GM18505 (cell line): ENCODE data around the gene OPA1.

Experiments
- ATAC-seq: cut with Tn5 transposase; IDR thresholded peaks from one replicate; pipeline ENCODE4 v1.9.1; 2021; ENCODE audit not compliant: unreplicated experiment
- POLR2A ChIP-seq: IDR thresholded peaks from 4 replicates; pipeline ENCODE4 v1.6.1; 2011; ENCODE audit warnings: borderline replicate concordance; ENCODE audit not compliant: insufficient read depth, insufficient read length; ENCODE audit errors: extremely low read depth

OPA1 gene

DNA sequence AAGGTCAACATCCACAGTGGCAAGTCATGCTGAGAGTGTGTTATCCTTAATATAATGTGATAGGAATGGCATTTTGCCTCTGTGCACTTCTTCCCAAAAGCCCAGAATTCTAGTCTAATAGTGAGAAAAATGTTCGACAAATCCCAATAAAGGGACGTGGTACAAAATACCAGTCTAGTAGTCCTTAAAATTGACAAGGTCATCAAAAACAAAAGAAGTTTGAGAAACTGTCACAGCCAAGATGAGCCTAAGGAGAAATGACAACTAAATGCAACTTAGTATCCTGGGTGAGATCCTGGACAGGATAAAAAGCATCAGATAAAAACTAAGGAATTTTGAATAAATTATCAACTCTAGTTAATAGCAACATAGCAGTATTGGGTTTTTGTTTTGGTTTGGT is 23.9 kb upstream of the OPA1 start:
- no peak for ATAC-seq
- TF ChIP-seq POLR2A = no peak

DNA sequence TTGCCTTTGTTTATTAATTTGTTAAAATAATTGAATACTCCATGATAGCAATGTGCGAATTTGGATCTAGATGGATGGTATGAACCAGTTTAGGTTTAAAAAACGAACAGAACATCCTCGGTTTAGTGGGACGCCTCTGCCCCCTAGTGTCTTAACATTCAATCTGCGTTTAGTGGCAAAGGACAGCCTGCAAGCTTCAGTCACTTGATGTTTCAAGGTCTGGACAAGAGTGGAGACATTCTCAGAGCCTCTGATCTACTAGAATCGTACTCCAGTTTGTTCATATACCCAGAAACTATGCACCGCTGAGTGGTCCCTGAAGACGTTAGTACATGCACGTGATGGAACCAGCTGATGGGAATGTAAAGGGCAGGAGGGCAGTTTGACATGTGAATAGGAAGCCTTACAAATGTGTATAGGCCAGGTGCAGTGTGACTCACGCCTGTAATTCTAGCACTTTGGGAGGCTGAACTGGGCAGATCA is 20.5 kb upstream of the OPA1 start:
- peak; percentile 73 for ATAC-seq
- no peak for TF ChIP-seq POLR2A

DNA sequence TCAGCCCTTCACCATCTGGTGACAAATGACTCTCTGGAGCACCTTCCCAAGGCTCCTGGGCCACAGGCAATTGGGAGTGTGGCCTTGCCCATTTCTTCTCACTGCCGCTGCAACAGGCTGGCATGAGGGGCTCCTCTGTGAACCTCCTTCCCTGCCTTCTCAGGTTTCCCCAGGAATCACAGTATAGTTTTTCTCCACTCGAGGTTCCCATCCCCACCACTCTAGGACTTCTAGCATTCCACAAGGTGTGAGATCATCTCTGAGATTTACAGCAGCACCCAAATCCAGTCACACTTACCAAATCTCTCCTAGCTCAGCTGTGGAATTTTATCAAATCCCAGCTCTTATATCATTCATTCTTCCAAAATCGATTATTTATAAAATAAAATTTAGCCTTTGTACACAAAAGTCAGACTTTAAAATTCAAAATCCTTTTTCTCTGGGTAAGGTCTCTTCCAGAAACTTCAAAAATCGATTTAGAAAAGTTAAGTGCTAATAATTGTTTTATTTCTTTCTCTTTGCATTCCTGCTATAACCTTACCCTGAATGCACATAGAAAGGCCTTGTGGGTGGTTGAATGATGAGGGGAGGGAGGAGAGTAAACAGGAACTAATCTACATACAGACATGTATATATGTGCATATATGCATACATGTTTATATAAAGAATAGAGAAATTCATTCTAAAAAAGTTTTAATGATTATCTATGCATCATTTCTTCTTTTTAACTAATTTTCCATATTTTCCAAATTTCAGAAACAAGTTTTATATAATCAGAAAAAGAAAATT is 19.4 kb upstream of the OPA1 start:
- TF ChIP-seq POLR2A = no peak
- ATAC-seq = no peak

DNA sequence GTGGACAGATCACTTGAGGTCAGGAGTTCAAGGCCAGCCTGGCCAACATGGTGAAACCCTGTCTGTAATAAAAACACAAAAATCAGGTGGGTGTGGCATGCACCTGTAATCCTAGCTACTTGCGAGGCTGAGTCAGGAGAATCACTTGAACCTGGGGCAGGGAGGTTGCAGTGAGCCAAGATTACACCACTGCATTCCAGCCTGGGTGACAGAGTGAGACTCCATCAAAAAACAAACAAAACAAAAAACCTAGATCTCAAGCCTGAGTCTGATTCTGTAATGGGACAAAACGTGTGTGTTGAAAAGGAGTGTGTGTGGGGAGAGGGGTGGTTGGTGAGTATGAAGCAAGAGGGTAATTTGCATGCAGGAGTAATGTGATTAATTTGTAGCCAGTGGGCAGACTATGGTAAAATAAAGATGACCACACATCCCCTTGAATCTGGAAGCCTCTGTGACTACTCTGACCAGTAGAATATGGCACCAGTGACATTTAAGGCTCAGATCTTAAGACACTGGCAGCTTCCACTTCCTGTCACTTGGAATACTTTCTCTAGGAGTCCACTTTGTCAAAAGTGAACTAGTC is 18.4 kb upstream of the OPA1 start:
- TF ChIP-seq POLR2A = no peak
- no peak for ATAC-seq

DNA sequence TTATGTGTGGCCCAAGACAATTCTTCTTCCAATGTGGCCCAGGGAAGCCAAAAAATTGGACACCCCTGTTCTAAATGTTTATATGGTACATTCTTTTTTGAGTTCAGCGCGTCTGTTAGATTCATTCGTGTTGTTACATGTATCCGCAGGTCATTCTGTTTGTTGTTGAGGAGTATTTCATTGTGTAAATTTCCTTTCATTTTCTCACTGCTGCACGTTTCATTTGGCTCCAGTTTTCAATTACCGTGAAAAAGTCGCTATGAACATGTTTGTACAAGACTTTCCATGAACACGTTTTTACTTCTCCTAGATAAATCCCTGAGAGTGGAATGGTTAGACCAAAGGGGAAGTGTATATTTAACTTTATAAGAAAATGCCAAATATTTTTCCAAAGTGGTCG is 7.5 kb upstream of the OPA1 start:
- ATAC-seq = no peak
- TF ChIP-seq POLR2A = no peak

DNA sequence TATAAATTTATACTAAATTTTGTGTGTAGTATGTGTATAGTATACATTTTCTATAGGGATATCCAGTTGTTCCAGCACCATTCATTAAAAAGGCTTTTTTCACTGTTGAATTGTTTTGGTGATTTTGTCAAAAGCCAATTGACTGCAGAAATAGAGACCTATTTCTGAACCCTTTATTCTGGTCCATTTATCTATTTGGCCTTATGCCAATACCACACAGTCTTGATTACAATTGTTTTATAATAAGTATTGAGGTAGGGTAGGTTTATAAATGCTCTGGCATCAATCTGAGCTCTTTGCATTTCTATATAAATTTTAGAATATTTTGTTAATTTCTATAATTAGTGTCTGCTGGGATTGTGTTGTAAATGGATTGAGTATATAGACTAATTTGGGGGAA is 6.5 kb upstream of the OPA1 start:
- no peak for ATAC-seq
- no peak for TF ChIP-seq POLR2A

DNA sequence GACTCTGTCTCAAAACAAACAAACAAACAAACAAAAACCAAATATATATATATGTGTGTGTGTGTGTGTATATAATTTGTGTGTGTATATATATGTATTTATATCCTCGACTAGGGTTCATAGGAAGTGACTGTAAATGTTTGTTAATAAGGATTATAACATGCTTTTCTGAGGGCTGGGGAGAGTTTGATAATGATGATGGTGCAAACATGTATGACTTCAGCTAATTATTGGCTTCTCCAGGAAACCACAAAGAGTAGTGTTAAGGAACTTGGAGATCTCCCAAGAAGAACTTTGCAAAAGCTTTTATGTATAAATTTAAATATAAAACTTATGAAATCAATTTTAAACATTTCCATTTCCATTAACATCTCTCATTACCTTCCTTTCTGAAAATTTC is 3.9 kb upstream of the OPA1 start:
- TF ChIP-seq POLR2A = no peak
- ATAC-seq = no peak

DNA sequence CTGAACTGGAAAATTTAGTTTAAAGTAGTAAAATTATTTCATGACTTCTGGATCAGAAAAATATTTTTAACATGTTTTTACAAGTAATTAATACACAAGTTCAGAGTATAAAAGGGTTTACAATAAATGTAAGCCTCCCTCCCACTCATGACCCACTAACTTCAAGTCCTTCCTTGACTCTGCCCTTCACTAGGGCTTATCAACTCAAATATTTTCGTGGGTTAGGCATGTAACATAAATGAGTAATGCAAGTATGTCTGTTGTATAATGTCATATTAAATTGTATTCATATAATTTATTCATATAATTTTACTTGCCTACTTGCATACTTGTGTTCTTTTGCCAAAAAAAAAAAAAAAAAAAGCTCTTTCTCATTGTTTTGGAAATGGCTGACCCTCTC is 3.4 kb upstream of the OPA1 start:
- TF ChIP-seq POLR2A = no peak
- no peak for ATAC-seq

DNA sequence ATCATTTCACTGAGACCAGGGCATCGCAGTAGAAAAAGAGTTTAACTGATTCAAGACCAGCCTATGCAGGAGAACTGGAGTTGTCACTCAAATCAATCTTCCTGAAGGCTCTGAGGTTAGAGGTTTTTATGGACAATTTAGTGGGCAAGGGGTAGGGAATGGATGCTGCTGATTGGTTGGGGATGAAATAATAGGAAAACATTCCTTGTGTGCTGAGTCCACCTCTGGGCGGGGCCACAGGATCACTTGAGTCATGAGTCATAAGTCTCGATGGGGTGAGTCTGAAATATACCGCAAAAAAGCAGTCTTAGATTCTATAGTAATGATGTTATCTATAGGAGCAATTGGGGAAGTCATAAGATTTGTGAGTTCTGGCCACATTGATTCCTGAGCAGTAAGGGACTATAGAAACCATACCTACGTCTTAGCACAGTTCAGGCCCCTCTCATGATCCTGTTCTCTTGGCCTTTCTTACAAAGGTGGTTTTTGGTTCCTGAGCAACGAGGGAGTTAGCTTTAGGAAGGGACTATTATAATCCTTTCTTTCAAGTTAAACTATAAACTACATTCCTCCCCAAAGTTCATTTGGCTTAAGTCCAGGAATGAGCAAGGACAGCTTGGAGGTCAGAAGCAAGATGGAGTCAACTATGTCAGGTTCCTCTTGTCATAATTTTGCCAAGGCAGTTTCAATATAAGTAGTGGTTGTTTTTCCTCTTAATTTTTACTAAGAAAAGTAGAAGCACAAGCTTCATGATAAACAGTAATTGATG is 2.7 kb upstream of the OPA1 start:
- ATAC-seq = no peak
- TF ChIP-seq POLR2A = no peak

DNA sequence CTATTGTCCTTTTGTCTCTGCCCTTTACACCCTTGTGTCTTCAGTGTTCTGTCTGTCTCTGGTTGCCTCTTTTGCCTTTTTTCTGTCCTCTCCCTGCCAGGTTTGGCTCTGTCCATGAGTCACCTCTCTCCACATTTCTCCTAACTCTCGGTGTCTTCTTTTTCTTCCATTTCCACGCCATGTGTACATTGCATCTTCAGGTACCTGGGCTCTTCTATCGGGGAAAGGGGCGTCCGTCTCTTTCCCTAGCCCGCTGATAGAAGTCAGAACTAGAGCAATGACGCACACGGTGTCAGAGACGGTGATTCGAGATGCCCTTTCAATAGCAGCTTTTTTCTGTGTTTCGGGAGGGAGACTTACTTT is 641 bp downstream of the OPA1 start:
- TF ChIP-seq POLR2A = no peak
- ATAC-seq = peak; percentile 9

DNA sequence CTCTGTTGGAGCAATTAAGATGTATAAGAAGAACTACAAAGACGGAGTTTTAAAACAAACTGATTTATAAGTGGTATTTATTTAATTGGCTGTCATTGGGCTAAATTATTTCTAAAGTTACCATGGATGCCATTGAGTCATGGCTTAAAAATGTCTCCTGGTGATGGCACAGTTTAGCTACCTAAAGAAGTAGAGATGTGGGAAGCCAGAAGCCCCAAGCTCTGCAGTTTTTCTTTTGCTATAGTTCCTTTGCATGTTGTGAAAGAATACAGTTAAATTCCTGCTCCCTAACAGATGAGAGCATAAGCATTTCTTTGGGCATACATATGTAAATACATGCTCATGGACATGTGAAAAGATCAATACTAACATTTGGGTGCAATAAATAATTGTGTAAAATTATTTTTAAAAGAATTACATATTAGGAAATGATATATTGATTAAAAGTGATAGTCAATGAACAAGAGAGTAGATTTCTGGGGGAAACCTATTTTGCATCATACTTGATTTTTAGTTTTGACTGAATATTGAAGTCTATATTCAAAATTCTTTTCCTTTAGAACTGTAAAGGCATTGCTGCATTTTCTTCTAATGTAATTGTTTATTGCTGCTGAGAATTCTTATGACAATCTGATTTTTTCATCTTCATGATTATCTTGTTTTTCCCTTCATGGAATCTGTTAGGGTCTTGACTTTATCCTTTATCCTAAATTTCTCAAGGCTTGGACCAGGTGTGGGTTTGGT is 2.1 kb downstream of the OPA1 start:
- ATAC-seq = no peak
- TF ChIP-seq POLR2A = no peak

DNA sequence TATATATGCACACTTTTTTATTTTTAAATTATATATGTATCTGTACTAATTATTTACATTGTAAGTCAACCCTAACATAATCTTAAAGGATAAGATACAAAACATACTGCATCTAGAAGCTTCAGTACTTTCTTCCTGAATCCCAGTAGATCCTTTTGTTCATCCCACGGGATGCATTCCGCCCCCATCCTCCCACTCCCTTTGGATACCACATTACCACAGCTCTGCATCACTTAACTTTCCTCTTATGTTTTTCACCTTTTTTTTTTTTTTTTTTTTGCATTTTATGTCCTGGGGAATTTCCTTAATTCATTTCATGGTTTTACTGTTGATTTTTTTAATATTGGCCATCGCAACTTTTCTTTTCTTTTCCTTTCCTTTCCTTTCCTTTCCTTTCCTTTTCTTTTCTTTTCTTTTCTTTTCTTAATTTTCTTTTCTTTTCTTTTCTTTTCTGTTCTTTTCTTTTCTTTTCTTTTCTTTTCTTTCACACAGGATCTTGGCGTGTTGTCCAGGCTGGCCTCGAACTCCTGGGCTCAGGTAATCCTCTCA is 3.0 kb downstream of the OPA1 start:
- TF ChIP-seq POLR2A = no peak
- no peak for ATAC-seq

DNA sequence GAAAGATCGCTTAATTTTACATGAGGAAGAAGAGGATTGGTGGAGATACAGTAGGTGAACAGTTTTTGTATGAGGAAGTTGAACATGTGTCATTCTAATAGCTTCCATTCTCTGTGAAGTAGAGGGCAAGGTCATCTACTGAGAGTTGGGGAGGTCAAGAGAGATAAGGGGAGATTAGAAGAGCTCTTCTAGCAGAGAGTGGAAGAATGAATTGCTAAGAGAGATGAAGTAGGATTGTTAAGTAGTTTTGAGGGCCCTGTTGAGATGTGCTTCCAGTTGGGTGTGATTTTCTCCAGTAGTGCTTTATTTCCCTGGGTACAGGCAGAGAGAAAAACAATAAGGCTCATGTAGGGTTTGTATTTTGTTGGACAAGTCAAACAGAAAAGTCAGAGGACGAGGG is 5.2 kb downstream of the OPA1 start:
- no peak for ATAC-seq
- no peak for TF ChIP-seq POLR2A
